NCI-H1694 treated with DMSO at 0.1 percent for 48 hours (cell line): ENCODE results near the gene BMS1.
"Not testable (repeated sequence)": the region's sequence is repeated elsewhere in the genome, so short reads cannot be mapped to it uniquely, and the experiment has no call there.

Experiments
- DNase-seq: peaks from one replicate; lab custom pipeline; 2025; lab: John Stamatoyannopoulos, UW

BMS1 gene

GRCh38 chr10:42867571-42867970, 85.0 kb downstream of the BMS1 start:
- no peak for DNase-seq

GRCh38 chr10:42868530-42868929, 85.9 kb downstream of the BMS1 start:
- DNase-seq = no peak

- no peak for DNase-seq
Observed at GRCh38 chr10:42869977-42870350, 87.4 kb downstream of the BMS1 start.

GRCh38 chr10:42871138-42871641, 88.6 kb downstream of the BMS1 start:
- DNase-seq = not testable (repeated sequence)

- no peak for DNase-seq
Observed at GRCh38 chr10:42871823-42872222, 89.2 kb downstream of the BMS1 start.

GRCh38 chr10:42872865-42873435, 90.4 kb downstream of the BMS1 start:
- no peak for DNase-seq

- DNase-seq = no peak
Observed at GRCh38 chr10:42874713-42875387, 92.3 kb downstream of the BMS1 start.

GRCh38 chr10:42875388-42875755, 92.8 kb downstream of the BMS1 start:
- DNase-seq = no peak

- no peak for DNase-seq
Observed at GRCh38 chr10:42875798-42876341, 93.3 kb downstream of the BMS1 start.

GRCh38 chr10:42876476-42876875, 93.9 kb downstream of the BMS1 start:
- DNase-seq = no peak

- DNase-seq = no peak
Observed at GRCh38 chr10:42876945-42877344, 94.3 kb downstream of the BMS1 start.

GRCh38 chr10:42877496-42878030, 95.0 kb downstream of the BMS1 start:
- DNase-seq = no peak

- no peak for DNase-seq
Observed at GRCh38 chr10:42878134-42878820, 95.7 kb downstream of the BMS1 start.

- no peak for DNase-seq
Observed at GRCh38 chr10:42878821-42879195, 96.2 kb downstream of the BMS1 start.

GRCh38 chr10:42879380-42880254, 97.0 kb downstream of the BMS1 start:
- DNase-seq = no peak

- DNase-seq = no peak
Observed at GRCh38 chr10:42880255-42880620, 97.6 kb downstream of the BMS1 start.

- DNase-seq = no peak
Observed at GRCh38 chr10:42882597-42882996, 100.0 kb downstream of the BMS1 start.
